ENCODE measurements around the gene TNFRSF8.

DNA sequence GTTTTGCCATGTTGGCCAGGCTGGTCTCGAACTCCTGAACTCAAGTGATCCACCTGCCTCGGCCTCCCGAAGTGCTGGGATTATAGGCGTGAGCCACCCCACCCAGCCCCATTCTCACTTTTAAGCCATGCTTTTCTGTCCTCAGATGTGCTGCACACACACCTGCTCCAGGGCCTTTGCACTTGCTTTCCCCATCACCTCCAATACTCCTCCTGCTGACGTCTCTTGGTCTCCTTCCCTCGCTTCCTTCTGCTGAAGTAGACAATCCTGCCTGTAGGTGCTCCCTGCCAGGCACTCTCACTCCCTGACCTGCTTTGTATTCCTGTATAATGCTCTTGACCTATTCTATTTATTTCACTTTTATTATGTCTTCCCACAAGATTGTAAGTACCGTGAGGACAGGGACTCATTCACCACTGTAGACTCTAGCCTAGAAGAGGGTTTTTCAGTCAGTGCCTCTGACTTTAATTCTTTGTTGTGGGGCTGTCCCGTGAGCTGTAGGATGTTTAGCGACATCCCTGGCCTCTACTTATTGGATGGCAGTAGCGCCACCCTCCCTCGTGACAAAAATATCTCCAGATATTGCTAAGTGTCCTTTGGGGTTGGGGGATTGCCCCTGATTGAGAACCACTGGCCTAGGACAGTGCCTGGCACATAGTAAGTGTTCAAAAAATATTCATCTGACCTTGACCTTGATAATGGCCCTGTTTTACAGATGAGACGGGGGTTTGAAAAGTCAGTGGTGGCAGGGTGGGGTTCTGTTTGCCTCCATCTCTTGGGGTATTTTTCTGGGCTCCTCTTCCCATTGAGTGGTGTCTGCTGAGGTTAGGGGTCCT, 108.3 kb downstream of the TNFRSF8 start:
- TF ChIP-seq, protein P1, sequence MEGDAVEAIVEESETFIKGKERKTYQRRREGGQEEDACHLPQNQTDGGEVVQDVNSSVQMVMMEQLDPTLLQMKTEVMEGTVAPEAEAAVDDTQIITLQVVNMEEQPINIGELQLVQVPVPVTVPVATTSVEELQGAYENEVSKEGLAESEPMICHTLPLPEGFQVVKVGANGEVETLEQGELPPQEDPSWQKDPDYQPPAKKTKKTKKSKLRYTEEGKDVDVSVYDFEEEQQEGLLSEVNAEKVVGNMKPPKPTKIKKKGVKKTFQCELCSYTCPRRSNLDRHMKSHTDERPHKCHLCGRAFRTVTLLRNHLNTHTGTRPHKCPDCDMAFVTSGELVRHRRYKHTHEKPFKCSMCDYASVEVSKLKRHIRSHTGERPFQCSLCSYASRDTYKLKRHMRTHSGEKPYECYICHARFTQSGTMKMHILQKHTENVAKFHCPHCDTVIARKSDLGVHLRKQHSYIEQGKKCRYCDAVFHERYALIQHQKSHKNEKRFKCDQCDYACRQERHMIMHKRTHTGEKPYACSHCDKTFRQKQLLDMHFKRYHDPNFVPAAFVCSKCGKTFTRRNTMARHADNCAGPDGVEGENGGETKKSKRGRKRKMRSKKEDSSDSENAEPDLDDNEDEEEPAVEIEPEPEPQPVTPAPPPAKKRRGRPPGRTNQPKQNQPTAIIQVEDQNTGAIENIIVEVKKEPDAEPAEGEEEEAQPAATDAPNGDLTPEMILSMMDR (IDR thresholded peaks at IDR 0.05), result no peak
- TF ChIP-seq MLX (CRISPR knock-in tag; IDR thresholded peaks at IDR 0.05) (no peak), ESRRA (CRISPR knock-in tag; IDR thresholded peaks at IDR 0.05; ENCODE audit: borderline replicate concordance) (no peak), NFYB (CRISPR knock-in tag; conservative IDR thresholded peaks at IDR 0.05; ENCODE audit: low read depth) (no peak), CREB1 (CRISPR knock-in tag; IDR thresholded peaks at IDR 0.05) (no peak)
